ENCODE results near the gene SLC2A3.
"Not testable (repeated sequence)": the region's sequence is repeated elsewhere in the genome, so short reads cannot be mapped to it uniquely, and the experiment has no call there.

GRCh38 chr12:7926068-7926666 lies 9.8 kb downstream of the SLC2A3 start:
- TF ChIP-seq CTCF (IDR thresholded peaks at IDR 0.05; ENCODE audit: low read depth, low read length); EZH2phosphoT487 (IDR thresholded peaks at IDR 0.05; ENCODE audit: low read depth): not testable (repeated sequence)
